ENCODE measurements around the gene ATXN10.

ATXN10 gene

DNA sequence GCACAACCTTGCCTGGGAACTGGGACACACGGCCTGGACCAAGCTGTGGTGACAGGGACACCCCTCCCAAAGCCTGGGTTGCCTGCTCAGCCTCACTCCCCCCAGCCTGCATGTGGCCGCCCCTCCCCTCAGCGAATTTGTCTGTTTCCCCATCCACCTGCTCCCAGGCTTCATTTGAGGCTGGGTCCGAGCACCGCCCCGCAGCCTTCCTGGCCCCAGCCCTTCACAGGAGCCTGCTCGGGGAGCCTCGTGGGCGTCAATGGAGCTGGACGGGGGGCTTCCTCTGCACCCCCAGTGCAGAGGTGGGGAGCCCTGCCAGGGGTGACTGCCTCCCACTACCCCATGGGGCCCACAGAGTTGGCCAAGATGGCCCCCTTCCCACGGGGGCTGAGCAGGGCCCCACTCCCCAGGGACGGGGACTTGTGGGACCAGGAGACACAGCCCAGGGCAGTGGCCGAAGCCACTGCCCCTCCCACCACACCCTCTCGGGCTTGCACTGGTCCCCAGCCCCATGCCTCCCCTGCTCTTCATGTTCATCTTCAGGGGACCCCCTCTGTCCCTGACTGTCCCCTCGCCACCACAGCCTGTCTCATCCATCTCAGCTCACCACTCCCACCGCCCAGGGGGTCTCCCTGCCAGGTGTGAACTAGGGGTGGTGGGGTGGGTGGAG, 213.7 kb downstream of the ATXN10 start:
- TF ChIP-seq SIN3A (IDR thresholded peaks at IDR 0.05; ENCODE audit: borderline replicate concordance, insufficient read depth, low read length) (no peak), TAF1 (IDR thresholded peaks at IDR 0.05; ENCODE audit: borderline replicate concordance, insufficient read depth, low read length) (no peak), POLR2AphosphoS5 (IDR thresholded peaks at IDR 0.05; ENCODE audit: low read depth, low read length) (no peak), FOXP2 (optimal IDR thresholded peaks at IDR 0.05; ENCODE audit: borderline replicate concordance, extremely low read depth, extremely low read length, insufficient read depth) (no peak)
- TF ChIP-seq, protein P1, sequence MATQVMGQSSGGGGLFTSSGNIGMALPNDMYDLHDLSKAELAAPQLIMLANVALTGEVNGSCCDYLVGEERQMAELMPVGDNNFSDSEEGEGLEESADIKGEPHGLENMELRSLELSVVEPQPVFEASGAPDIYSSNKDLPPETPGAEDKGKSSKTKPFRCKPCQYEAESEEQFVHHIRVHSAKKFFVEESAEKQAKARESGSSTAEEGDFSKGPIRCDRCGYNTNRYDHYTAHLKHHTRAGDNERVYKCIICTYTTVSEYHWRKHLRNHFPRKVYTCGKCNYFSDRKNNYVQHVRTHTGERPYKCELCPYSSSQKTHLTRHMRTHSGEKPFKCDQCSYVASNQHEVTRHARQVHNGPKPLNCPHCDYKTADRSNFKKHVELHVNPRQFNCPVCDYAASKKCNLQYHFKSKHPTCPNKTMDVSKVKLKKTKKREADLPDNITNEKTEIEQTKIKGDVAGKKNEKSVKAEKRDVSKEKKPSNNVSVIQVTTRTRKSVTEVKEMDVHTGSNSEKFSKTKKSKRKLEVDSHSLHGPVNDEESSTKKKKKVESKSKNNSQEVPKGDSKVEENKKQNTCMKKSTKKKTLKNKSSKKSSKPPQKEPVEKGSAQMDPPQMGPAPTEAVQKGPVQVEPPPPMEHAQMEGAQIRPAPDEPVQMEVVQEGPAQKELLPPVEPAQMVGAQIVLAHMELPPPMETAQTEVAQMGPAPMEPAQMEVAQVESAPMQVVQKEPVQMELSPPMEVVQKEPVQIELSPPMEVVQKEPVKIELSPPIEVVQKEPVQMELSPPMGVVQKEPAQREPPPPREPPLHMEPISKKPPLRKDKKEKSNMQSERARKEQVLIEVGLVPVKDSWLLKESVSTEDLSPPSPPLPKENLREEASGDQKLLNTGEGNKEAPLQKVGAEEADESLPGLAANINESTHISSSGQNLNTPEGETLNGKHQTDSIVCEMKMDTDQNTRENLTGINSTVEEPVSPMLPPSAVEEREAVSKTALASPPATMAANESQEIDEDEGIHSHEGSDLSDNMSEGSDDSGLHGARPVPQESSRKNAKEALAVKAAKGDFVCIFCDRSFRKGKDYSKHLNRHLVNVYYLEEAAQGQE (IDR thresholded peaks at IDR 0.05; ENCODE audit: insufficient read depth in 1 of 2, low read depth in 2 of 2, low read length in 2 of 2) = no peak

DNA sequence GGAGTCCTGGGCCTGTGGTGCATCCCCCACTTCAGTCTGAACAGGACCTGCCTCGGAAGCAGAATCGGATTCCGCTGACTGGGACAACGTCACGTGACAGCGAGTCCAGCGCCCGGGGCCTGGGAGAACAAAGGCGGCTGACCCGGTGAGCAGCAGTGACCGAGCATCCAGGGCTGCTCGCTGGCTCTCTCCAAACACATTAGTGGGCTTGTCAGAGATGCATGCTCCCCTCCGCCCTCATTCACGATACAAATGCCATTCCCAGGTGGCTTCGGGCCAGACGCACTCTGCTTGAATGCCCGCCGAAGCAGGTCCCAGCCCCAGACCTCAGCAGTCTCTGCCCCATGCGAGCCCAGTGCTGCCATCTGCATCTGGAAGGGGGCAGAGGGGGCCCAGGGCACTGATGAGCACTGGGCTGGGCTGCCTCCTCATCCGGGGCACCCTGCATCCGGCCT, 214.3 kb downstream of the ATXN10 start:
- TF ChIP-seq TAF1 (IDR thresholded peaks at IDR 0.05; ENCODE audit: borderline replicate concordance, insufficient read depth, low read length) (no peak), FOXP2 (optimal IDR thresholded peaks at IDR 0.05; ENCODE audit: borderline replicate concordance, extremely low read depth, extremely low read length, insufficient read depth) (no peak), POLR2AphosphoS5 (IDR thresholded peaks at IDR 0.05; ENCODE audit: low read depth, low read length) (no peak)
- TF ChIP-seq, protein P1 (IDR thresholded peaks at IDR 0.05; ENCODE audit: insufficient read depth in 1 of 2, low read depth in 2 of 2, low read length in 2 of 2) = no peak

DNA sequence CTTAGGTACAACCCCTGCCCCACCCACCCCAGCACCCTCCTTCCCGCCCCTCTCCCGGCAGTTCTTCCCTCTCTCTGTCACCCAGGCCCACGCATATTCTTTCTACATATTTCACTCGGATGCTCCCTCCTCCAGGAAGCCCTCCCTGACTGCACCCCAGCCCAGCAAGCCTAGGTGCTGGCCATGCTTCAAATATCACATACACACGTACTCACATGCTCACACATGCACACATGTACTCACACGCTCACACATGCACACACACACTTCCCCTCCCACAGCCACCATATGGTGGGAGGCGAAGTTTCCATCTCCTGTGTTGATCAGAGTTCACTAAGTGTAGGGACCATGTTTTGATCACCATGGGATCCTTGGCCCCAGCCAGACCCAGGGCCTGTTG, 214.9 kb downstream of the ATXN10 start:
- TF ChIP-seq FOXP2 (optimal IDR thresholded peaks at IDR 0.05; ENCODE audit: borderline replicate concordance, extremely low read depth, extremely low read length, insufficient read depth) (no peak), POLR2AphosphoS5 (IDR thresholded peaks at IDR 0.05; ENCODE audit: low read depth, low read length) (no peak), SIN3A (IDR thresholded peaks at IDR 0.05; ENCODE audit: borderline replicate concordance, insufficient read depth, low read length) (no peak), TAF1 (IDR thresholded peaks at IDR 0.05; ENCODE audit: borderline replicate concordance, insufficient read depth, low read length) (no peak)
- TF ChIP-seq, protein P1 (IDR thresholded peaks at IDR 0.05; ENCODE audit: insufficient read depth in 1 of 2, low read depth in 2 of 2, low read length in 2 of 2) = no peak

DNA sequence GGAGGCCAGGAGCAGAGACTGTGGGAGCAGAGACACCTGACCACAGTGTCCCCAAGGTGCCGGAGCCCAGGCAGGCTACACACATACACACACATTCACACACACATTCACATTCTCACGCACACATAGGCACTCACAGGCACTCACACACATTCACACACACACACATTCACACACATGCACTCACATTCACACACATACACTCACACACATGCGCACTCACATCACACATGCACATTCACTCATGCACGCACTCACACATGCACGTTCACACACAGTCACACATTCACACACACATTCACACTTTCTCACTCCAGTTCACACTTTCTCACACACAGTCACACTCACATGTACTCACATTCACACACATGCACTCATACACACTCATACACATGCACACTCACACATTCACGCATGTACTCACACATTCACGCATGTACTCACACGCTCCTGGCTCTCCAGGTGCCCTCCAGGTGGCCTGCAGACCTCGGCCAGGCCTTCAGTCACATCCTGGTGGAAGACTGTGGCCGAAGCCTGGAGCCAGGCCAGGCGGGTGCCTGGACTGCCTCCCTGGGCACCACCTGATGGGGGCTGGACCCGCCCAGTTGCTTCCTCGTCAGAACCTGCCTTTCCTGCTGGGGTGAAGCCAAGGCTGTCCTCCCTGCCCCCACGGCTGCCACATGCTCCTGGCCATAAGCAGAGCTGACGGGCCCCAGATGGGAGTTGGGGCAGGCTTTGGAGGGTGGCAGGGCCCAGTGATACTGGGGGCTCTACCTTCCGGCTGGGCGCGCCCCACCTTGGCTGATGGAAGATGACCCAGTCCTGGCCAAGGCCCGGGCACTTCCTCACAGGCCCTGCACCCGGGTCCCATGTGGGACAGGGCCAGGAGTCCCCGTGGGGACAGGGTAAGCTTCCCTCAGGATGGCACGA, 215.8 kb downstream of the ATXN10 start:
- TF ChIP-seq, protein P1 (IDR thresholded peaks at IDR 0.05; ENCODE audit: insufficient read depth in 1 of 2, low read depth in 2 of 2, low read length in 2 of 2) = no peak
- TF ChIP-seq SIN3A (IDR thresholded peaks at IDR 0.05; ENCODE audit: borderline replicate concordance, insufficient read depth, low read length) (no peak), TAF1 (IDR thresholded peaks at IDR 0.05; ENCODE audit: borderline replicate concordance, insufficient read depth, low read length) (no peak), POLR2AphosphoS5 (IDR thresholded peaks at IDR 0.05; ENCODE audit: low read depth, low read length) (no peak), FOXP2 (optimal IDR thresholded peaks at IDR 0.05; ENCODE audit: borderline replicate concordance, extremely low read depth, extremely low read length, insufficient read depth) (no peak)

Data from PFSK-1 (cell line).